HEK293 (cell line): ENCODE results near the gene BLACAT1.

Experiments
- CTCF ChIA-PET: fragments of 350-600 bp; formaldehyde crosslinking; extraction: SDS; loops from one replicate; lab custom pipeline; 2021; ENCODE audit warnings: antibody characterized with exemption; lab: Yijun Ruan, JAX
- POLR2A ChIA-PET: fragments of 300-600 bp; formaldehyde crosslinking; extraction: SDS; loops from one replicate; lab custom pipeline; 2020; ENCODE audit warnings: antibody characterized with exemption, inconsistent platforms; lab: Yijun Ruan, JAX
- H3K27ac ChIP-seq: fragments of 200-500 bp; sonication (Bioruptor generic); 2 replicates; pipeline ENCODE4 v1.5.1; 2014; ENCODE audit warnings: low read depth, low read length, control low read depth, inconsistent platforms; ENCODE audit errors: extremely low read depth
- H3K36me3 ChIP-seq, 2 experiments: fragments of 200-500 bp in 1 of 2; sonication (Bioruptor generic) in 1 of 2; 1 replicate in 1 of 2; 2 replicates in 1 of 2; pipeline ENCODE4 v1.5.1; 2014 to 2017; ENCODE audit warnings: inconsistent platforms in 2 of 2, low read length in 2 of 2; ENCODE audit not compliant: control insufficient read depth in 2 of 2, insufficient read depth in 1 of 2
- H3K4me1 ChIP-seq: fragments of 200-500 bp; sonication (Bioruptor generic); 2 replicates; pipeline ENCODE4 v1.5.1; 2014; ENCODE audit warnings: mild to moderate bottlenecking, low read length, inconsistent platforms; ENCODE audit not compliant: control insufficient read depth, insufficient read depth
- H3K4me3 ChIP-seq: 2 replicates; pipeline ENCODE4 v1.5.1; 2011; ENCODE audit warnings: low read depth, mild to moderate bottlenecking, control low read depth, low read length, moderate library complexity
- H3K9me3 ChIP-seq: fragments of 200-500 bp; sonication (Bioruptor generic); 2 replicates; pipeline ENCODE4 v1.5.1; 2014; ENCODE audit warnings: low read depth, low read length, inconsistent platforms; ENCODE audit not compliant: control insufficient read depth, insufficient read depth
- YY1 ChIP-seq: fragments of 450-650 bp; formaldehyde crosslinking; IDR thresholded peaks from 2 replicates; pipeline ENCODE4 v1.5.1; 2018; ENCODE audit warnings: missing biosample characterization, missing genetic modification characterization
- ZBTB26 ChIP-seq: fragments of 450-650 bp; formaldehyde crosslinking; optimal IDR thresholded peaks from 2 replicates; pipeline ENCODE3; 2016; ENCODE audit warnings: missing biosample characterization, mild to moderate bottlenecking, missing genetic modification characterization
- ZNF133 ChIP-seq: fragments of 450-650 bp; formaldehyde crosslinking; IDR thresholded peaks from 2 replicates; pipeline ENCODE4 v1.5.1; 2016; ENCODE audit warnings: missing biosample characterization, missing genetic modification characterization
- ZNF148 ChIP-seq: fragments of 450-650 bp; formaldehyde crosslinking; IDR thresholded peaks from 2 replicates; pipeline ENCODE4 v1.5.0; 2017; ENCODE audit warnings: missing biosample characterization, missing genetic modification characterization, borderline replicate concordance
- ZNF18 ChIP-seq: fragments of 450-650 bp; formaldehyde crosslinking; IDR thresholded peaks from 2 replicates; pipeline ENCODE4 v1.5.1; 2016; ENCODE audit warnings: missing biosample characterization, missing genetic modification characterization
- ZNF274 ChIP-seq, 2 experiments: fragments of 200-500 bp in 1 of 2; fragments of 450-650 bp in 1 of 2; sonication (Bioruptor generic) in 1 of 2; formaldehyde crosslinking in 1 of 2; IDR thresholded peaks; 2 replicates each; pipeline versions ENCODE4 v1.5.1 to v1.6.1; 2014 to 2016; ENCODE audit warnings: borderline replicate concordance in 1 of 2, inconsistent platforms in 1 of 2, low read length in 1 of 2, missing biosample characterization in 1 of 2, missing genetic modification characterization in 1 of 2
- ZNF311 ChIP-seq: fragments of 450-650 bp; formaldehyde crosslinking; IDR thresholded peaks from 2 replicates; pipeline ENCODE4 v1.5.1; 2017; ENCODE audit warnings: missing biosample characterization, missing genetic modification characterization, borderline replicate concordance
- ZNF335 ChIP-seq: fragments of 450-650 bp; formaldehyde crosslinking; conservative IDR thresholded peaks from 2 replicates; pipeline ENCODE4 v1.5.1; 2016; ENCODE audit warnings: missing biosample characterization, missing genetic modification characterization
- ZNF785 ChIP-seq: fragments of 450-650 bp; formaldehyde crosslinking; IDR thresholded peaks from 2 replicates; pipeline ENCODE4 v1.5.1; 2016; ENCODE audit warnings: missing biosample characterization, missing genetic modification characterization
- ZSCAN18 ChIP-seq: fragments of 450-650 bp; formaldehyde crosslinking; IDR thresholded peaks from 2 replicates; pipeline ENCODE4 v1.5.1; 2016; ENCODE audit warnings: missing biosample characterization, missing genetic modification characterization
- ZSCAN4 ChIP-seq: fragments of 450-650 bp; formaldehyde crosslinking; IDR thresholded peaks from 2 replicates; pipeline ENCODE4 v1.5.1; 2017; ENCODE audit warnings: missing biosample characterization, missing genetic modification characterization

The BLACAT1 gene

GRCh38 chr1:205476648-205477047 is 20.8 kb upstream of the BLACAT1 start:
- CTCF ChIA-PET: interaction anchor here (2.2 to 6.5 kb wide), 3 partner anchors 10 to 123 kb away, joined by 9 to 49 read pairs (median 11); no protein-coding TSS in a partner anchor
- POLR2A ChIA-PET: no interaction called here

More at GRCh38 chr1:205476648-205477047, 20.8 kb upstream of the BLACAT1 start:
- Histone ChIP-seq H3K36me3 (no peaks in the 10 kb centered on the region), H3K4me1 (no peaks in the 10 kb centered on the region), H3K27ac (no peak overlapping the region), H3K4me3 (no peak overlapping the region), H3K9me3 (no peaks in the 10 kb centered on the region)
- 0 out of 2 replicates have a peak, but pooled peaks have one; percentile 45 for TF ChIP-seq ZNF785 (tag by site-specific recombination)
- 0 out of 2 replicates have a peak, but pooled peaks have one; percentile 59 for TF ChIP-seq ZNF148 (tag by site-specific recombination)
- TF ChIP-seq ZSCAN4 (tag by site-specific recombination): peak; percentile 11; the same call in 1 of the 2 replicates
- TF ChIP-seq ZSCAN18 (tag by site-specific recombination): no peak
- TF ChIP-seq ZNF18: peak; percentile 91
- no peak for TF ChIP-seq ZBTB26 (tag by site-specific recombination)
- no peak for TF ChIP-seq ZNF274 (IDR thresholded peaks at IDR 0.05; ENCODE audit: low read length)
- peak; percentile 30; the same call in 1 of the 2 replicates for TF ChIP-seq ZNF274 (tag by site-specific recombination; IDR thresholded peaks at IDR 0.05; ENCODE audit: borderline replicate concordance)
- TF ChIP-seq ZNF133 (tag by site-specific recombination): peak; percentile 19; the same call in 1 of the 2 replicates
- peak; percentile 57; the same call in 1 of the 2 replicates for TF ChIP-seq ZNF311 (tag by site-specific recombination)
- no peak for TF ChIP-seq YY1 (tag by site-specific recombination)
- TF ChIP-seq ZNF335 (tag by site-specific recombination): no peak
